HUDEP-2 (cell line): ENCODE data around the gene CAMTA1.

Experiments
- DNase-seq, 76 experiments: peaks; one replicate each; lab custom pipeline; 2025; ENCODE audit not compliant: unreplicated experiment in 76 of 76; lab: John Stamatoyannopoulos, UW

Gene CAMTA1

DNA sequence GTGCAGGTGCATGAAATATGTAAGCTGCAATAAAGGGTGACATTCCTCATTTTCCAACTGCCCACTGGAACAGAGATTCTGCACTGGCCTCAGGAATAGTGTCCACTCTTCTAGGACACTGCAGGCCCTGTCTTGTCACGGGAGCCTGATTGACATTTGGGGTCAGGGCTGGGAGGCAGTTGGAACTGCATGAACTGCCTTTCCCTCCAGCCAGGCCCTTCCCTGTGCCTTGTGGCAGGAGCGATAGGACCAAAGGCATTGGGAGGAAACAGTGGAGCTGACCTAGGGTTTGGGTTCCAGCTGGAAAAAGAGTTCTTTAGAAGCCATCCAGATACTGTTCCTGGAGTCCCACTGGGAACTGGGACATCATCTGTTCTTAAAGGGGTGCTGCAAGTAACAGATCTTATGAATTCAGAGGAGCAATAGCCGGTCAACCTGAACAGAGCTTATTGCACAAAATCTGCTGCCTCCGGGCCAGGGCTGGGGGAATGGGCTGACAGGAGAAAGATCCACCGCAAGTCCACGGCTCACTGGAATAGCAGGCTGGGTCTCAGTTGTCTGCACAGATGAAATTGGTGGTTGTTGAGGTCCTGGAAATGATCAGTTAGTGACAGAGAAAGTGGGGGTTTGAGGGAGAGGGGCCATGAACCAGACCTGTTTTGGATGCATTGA lies 451.7 kb downstream of the CAMTA1 start:
- no peak for DNase-seq

DNA sequence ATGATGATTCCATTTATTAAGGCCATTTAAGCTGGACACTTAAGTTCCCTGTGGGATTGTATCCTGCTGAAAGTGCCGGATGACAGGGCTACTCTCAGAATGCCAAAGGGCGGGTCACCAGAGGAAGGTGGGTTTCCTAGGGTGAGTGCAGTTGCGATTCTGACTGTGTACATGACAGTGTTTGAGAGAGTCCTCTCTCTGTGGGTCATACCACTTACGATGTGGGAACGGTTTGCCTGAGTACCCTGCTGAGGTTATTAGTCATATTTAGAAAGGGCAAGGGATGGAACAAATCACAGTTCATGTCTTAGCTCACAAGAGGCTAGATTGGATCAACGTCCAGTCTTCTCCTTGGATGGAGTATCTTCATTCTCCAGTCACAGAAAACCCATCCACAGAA lies 461.9 kb downstream of the CAMTA1 start:
- no peak for DNase-seq

DNA sequence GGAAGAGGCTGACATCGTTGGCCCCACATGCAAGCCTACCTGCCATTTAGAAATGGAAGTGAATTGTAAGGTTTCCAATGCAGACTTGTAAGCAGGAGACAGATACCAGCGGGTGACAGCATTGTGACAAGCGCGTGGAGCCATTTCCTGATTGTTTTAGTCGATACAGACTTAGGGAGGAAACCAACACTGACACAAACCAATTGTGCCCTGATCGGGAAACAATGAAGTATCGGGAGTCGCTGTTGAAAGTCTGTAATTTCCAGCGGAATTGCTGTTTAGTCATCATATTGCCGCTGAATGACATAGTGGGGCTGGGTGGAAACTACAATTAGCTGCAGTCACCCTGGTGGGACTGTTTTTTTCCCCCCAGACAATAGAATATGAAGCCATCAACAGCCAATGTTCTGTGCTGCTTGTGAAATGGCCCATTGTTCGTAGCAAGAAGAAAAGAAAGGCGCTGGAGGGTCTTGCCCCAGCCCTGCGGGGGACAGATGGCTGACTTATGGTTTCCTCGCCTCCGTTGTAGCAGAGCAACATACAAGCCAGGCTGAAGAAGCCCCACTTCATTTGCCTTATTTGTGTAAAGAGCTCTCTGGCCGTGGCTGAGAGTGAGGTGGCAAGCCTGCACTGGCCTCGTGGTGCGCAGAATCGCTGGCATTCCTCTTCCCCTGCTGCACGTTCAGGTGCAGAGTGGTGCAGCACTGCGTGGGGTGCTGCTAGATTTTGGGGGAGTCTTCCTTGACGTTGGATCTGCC lies 462.7 kb downstream of the CAMTA1 start:
- no peak for DNase-seq

DNA sequence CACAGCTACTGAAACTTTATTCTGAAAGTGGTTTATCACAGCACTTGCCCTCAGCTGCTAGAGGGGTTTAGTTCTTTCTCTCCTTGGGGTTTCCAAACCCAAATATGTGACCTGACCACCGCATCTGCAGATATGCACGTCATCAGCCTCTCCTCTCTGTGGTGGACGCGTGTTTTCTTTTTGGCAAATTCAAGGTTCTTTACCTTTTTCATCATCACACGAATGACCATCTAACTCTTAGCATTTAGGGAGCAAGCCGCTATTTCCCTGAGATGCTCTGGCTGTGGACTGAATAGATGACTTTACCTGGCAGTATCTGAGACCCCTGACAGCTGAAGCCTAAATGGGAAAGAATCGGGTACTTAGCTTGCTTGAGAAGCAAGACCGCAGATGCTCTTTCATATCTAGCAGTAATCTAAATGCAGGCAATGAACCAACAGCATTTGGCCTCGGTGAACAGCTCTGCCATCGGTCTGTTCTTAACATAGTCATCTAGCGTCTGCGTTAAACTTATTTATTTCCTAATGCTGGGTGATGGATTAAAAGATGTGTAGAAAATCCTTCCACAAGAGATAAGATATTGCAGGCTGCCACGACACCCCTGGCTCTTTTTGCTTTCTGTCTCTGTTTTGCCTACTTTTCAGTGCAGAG lies 463.4 kb downstream of the CAMTA1 start:
- DNase-seq = no peak

- no peak for DNase-seq
Measured at GRCh38 chr1:7249516-7249915, 464.3 kb downstream of the CAMTA1 start.

GRCh38 chr1:7250176-7250575 lies 464.9 kb downstream of the CAMTA1 start:
- no peak for DNase-seq

- no peak for DNase-seq
Measured at GRCh38 chr1:7250597-7251453, 465.6 kb downstream of the CAMTA1 start.

- no peak for DNase-seq
Measured at GRCh38 chr1:7251454-7251800, 466.2 kb downstream of the CAMTA1 start.

GRCh38 chr1:7252411-7253117 lies 467.3 kb downstream of the CAMTA1 start:
- DNase-seq = no peak

DNA sequence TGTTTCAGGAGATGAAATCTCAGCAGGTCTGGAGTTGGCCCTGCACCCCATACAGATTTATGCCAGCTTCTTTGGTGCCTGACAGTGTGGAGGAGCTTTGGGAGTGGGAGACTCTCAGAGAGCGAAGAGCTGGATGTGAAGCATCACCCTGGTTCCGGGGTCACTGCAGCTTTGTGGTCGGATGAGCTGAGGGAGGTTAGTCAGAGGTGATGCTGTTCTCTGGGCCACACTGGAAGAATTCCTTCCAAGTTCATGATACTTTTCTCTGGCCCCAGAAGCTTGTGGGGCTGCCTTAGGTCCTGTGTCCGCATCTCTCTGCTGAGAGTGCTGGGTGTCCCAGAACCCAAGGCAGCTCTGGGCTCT lies 467.8 kb downstream of the CAMTA1 start:
- DNase-seq = no peak

DNA sequence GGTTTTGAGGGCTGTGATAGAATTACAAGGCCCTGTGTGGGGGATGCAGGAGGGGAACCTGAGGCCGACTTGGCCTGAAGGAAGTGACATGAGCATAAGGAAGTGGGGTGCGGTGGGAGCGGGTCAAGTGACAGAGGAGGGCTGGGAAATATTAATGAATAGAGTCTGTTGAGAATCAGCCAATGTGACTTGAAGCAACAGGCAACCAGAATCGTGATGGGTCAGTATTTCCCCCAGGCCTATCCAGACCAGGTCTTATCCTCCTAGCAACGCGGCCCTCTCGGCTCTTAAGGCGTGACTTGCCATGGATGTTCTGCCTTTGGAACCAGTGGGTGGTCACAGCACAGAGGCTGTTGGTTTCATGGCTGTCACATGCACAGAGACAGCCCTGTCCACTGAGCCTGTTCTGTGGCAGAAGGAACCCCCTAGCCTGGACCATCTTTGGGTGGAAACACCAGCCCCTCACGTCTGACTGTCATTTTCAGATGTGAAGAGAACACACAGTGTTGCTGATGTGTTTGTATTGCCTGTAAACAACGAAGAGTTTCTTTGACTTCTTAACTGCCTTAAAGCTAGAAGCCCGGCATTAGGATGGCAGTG lies 468.8 kb downstream of the CAMTA1 start:
- DNase-seq = no peak

GRCh38 chr1:7255303-7256058 lies 470.2 kb downstream of the CAMTA1 start:
- DNase-seq = no peak

GRCh38 chr1:7256526-7256925 lies 471.3 kb downstream of the CAMTA1 start:
- no peak for DNase-seq

GRCh38 chr1:7257225-7257624 lies 472.0 kb downstream of the CAMTA1 start:
- DNase-seq = no peak

DNA sequence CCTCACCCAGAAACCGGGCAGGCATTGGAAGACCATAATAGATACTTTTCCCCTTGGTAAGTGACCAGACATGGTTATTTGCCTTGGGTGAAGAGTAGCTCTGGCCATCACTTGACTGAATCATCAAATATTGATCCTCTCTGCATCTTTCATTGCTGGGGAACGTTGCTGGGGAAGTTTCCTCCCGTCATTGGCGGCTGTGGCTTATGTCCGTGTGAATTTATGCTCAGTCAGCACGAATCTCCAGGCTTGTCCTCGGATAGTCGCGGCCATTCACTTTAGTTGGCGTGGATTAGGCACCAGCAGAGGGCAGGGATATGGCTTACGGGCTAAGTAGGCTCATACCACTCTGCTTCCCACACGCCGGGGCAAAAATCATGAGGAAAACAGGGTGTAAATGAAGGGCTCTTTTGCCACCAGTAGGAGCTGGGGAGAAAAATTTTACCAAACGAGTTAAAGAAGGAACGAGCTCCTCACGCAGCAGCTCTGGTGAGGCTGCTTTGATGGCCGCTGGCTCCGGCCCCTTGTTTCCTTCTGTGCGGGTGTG lies 473.4 kb downstream of the CAMTA1 start:
- no peak for DNase-seq

GRCh38 chr1:7259955-7260354 lies 474.7 kb downstream of the CAMTA1 start:
- DNase-seq = no peak

- no peak for DNase-seq
Measured at GRCh38 chr1:7261490-7261889, 476.2 kb downstream of the CAMTA1 start.

GRCh38 chr1:7262611-7263010 lies 477.4 kb downstream of the CAMTA1 start:
- DNase-seq = no peak
